OCI-LY7 (cell line): ENCODE measurements around the gene ATAD3B.
"Not testable (repeated sequence)": the region's sequence is repeated elsewhere in the genome, so short reads cannot be mapped to it uniquely, and the experiment has no call there.

Experiments
- CTCF ChIP-seq: fragments of 200-600 bp; sonication (generic); conservative IDR thresholded peaks from 2 replicates; pipeline ENCODE4 v1.5.1; 2014; ENCODE audit warnings: mild to moderate bottlenecking, antibody characterized with exemption, low read length, moderate library complexity, mixed read lengths
- EZH2phosphoT487 ChIP-seq: fragments of 200-600 bp; sonication (generic); IDR thresholded peaks from 2 replicates; pipeline ENCODE4 v1.6.1; 2018; ENCODE audit warnings: low read depth, borderline replicate concordance, mild to moderate bottlenecking, mixed run types, antibody characterized with exemption, low read length, moderate library complexity, mixed read lengths

GRCh38 chr1:1533894-1534291 lies 62.3 kb downstream of the ATAD3B start:
- not testable (repeated sequence) for TF ChIP-seq EZH2phosphoT487, CTCF
